GM04503 (cell line): ENCODE data around the gene SLC4A3.
"Not testable (repeated sequence)": the region's sequence is repeated elsewhere in the genome, so short reads cannot be mapped to it uniquely, and the experiment has no call there.

Experiments
- DNase-seq: peaks from one replicate; pipeline ENCODE4 v3.0.0-alpha.2; 2012; ENCODE audit warnings: low read depth

Gene SLC4A3

GRCh38 chr2:219679571-219679970, 52.1 kb downstream of the SLC4A3 start:
- DNase-seq, result no peak

- DNase-seq, result no peak
Measured at GRCh38 chr2:219680958-219681693, 53.7 kb downstream of the SLC4A3 start.

- no peak for DNase-seq
Measured at GRCh38 chr2:219681694-219682300, 54.4 kb downstream of the SLC4A3 start.

- DNase-seq, result not testable (repeated sequence)
Measured at GRCh38 chr2:219683474-219683873, 56.0 kb downstream of the SLC4A3 start.

GRCh38 chr2:219684721-219685689, 57.6 kb downstream of the SLC4A3 start:
- no peak for DNase-seq

- no peak for DNase-seq
Measured at GRCh38 chr2:219687272-219687671, 59.8 kb downstream of the SLC4A3 start.

- DNase-seq, result no peak
Measured at GRCh38 chr2:219687882-219688559, 60.6 kb downstream of the SLC4A3 start.

GRCh38 chr2:219688560-219689445, 61.4 kb downstream of the SLC4A3 start:
- DNase-seq, result peak; percentile 98

- no peak for DNase-seq
Measured at GRCh38 chr2:219689676-219690628, 62.5 kb downstream of the SLC4A3 start.

- DNase-seq, result no peak
Measured at GRCh38 chr2:219691571-219691970, 64.1 kb downstream of the SLC4A3 start.
